Spleen (tissue), 7 donors: ENCODE results near the gene ABCD2.

Source experiments
- POLR2A ChIP-seq, 3 donors: fragments of 450-650 bp; IDR thresholded peaks; one replicate each; pipeline ENCODE4 v1.5.1; 2017; ENCODE audit warnings: antibody characterized with exemption in 3 of 3, mild to moderate bottlenecking in 1 of 3
- POLR2AphosphoS5 ChIP-seq, 3 donors: sonication (generic); formaldehyde crosslinking; IDR thresholded peaks; one replicate each; pipeline ENCODE4 v1.5.1; 2017; ENCODE audit warnings: antibody characterized with exemption in 3 of 3
- TF ChIP-seq, protein P1 (sequence below), 11 experiments: fragments of 200-600 bp in 7 of 11; fragments of 450-650 bp in 4 of 11; sonication (generic) in 4 of 11; IDR thresholded peaks in 8 of 11; conservative IDR thresholded peaks in 3 of 11; 1 replicate in 7 of 11; 2 replicates in 4 of 11; pipeline versions ENCODE4 v1.4.0 to v1.8.0; 2016 to 2021; ENCODE audit warnings: antibody characterized with exemption in 11 of 11, inconsistent platforms in 4 of 11, mild to moderate bottlenecking in 1 of 11
- donor health status: DM: no; HTN: no; CAD: no; lungs with moderate emphysema.
- donor health status: DM: no; HTN: no; CAD: no.
- donor health status: DM: no; HTN: no; CAD: no.

DNA sequence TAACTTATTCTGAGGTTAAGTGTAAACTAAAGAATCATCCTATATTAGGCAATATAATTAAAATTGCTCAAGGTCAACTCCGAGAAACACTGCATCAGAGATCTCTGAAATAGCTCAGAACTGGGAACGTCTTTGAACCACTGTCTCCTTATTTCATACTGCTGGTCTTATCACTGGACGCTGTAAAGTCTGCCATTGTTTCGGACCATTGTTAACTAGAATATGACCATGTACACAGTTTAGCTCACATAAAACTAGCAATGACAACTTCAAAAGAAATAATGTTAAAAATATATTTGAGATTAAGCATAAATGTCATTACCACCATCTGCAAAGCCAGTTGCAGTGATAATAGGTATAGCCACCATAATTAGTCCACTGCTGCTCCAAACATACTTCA is 2.9 kb downstream of the ABCD2 start:
- TF ChIP-seq POLR2AphosphoS5 (IDR thresholded peaks at IDR 0.05), result no peak
- TF ChIP-seq, protein P1, sequence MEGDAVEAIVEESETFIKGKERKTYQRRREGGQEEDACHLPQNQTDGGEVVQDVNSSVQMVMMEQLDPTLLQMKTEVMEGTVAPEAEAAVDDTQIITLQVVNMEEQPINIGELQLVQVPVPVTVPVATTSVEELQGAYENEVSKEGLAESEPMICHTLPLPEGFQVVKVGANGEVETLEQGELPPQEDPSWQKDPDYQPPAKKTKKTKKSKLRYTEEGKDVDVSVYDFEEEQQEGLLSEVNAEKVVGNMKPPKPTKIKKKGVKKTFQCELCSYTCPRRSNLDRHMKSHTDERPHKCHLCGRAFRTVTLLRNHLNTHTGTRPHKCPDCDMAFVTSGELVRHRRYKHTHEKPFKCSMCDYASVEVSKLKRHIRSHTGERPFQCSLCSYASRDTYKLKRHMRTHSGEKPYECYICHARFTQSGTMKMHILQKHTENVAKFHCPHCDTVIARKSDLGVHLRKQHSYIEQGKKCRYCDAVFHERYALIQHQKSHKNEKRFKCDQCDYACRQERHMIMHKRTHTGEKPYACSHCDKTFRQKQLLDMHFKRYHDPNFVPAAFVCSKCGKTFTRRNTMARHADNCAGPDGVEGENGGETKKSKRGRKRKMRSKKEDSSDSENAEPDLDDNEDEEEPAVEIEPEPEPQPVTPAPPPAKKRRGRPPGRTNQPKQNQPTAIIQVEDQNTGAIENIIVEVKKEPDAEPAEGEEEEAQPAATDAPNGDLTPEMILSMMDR (IDR thresholded peaks at IDR 0.05 in 8 of 11, conservative IDR thresholded peaks at IDR 0.05 in 3 of 11), result no peak
- no peak for TF ChIP-seq POLR2A (IDR thresholded peaks at IDR 0.05)
